K562 (cell line): ENCODE measurements around the gene ZNF8. TPM values are rescaled to one million over a fixed set of nuclear protein-coding genes. Genes with fewer than 3 reads are reported as not detected.

ENCODE experiments used
- BCOR ChIP-seq: fragments of 450-650 bp; IDR thresholded peaks from 2 replicates; pipeline ENCODE4 v1.6.1; 2016
- DNMT1 ChIP-seq: fragments of 450-650 bp; IDR thresholded peaks from 2 replicates; pipeline ENCODE4 v1.6.1; 2016; ENCODE audit warnings: antibody characterized with exemption, mild to moderate bottlenecking
- ESRRB ChIP-seq: fragments of 250-450 bp; sonication (Bioruptor Pico); IDR thresholded peaks from 2 replicates; pipeline ENCODE4 v1.5.0; 2020; ENCODE audit warnings: mild to moderate bottlenecking, moderate library complexity, borderline replicate concordance
- ETV1 ChIP-seq: fragments of 450-650 bp; conservative IDR thresholded peaks from 2 replicates; pipeline ENCODE4 v1.6.1; 2016; ENCODE audit warnings: missing genetic modification characterization, control low read depth, low read depth, missing compliant biosample characterization
- FOXM1 ChIP-seq, 2 experiments: fragments of 450-650 bp in 1 of 2; sonication (generic) in 1 of 2; formaldehyde crosslinking in 1 of 2; IDR thresholded peaks; 2 replicates each; pipeline versions ENCODE4 v1.6.1 to v1.9.0; 2017 to 2022; ENCODE audit warnings: low read depth in 2 of 2, mild to moderate bottlenecking in 2 of 2, missing genetic modification reagents in 1 of 2, moderate library complexity in 1 of 2
- KLF1 ChIP-seq: fragments of 450-650 bp; IDR thresholded peaks from 2 replicates; pipeline ENCODE4 v1.6.1; 2016; ENCODE audit warnings: missing genetic modification characterization, missing compliant biosample characterization
- MYBL2 ChIP-seq, 2 experiments: fragments of 450-650 bp in 1 of 2; sonication (generic) in 1 of 2; formaldehyde crosslinking in 1 of 2; IDR thresholded peaks; 2 replicates each; pipeline versions ENCODE4 v1.6.1 to v1.8.1; 2017 to 2022; ENCODE audit warnings: borderline replicate concordance in 1 of 2, inconsistent platforms in 1 of 2, low read depth in 1 of 2, mild to moderate bottlenecking in 1 of 2, missing genetic modification reagents in 1 of 2, moderate library complexity in 1 of 2
- SIN3B ChIP-seq: fragments of 450-650 bp; IDR thresholded peaks from 2 replicates; pipeline ENCODE4 v1.6.1; 2017; ENCODE audit warnings: low read depth, mild to moderate bottlenecking, moderate library complexity
- TCF3 ChIP-seq: sonication (generic); formaldehyde crosslinking; IDR thresholded peaks from 2 replicates; pipeline ENCODE4 v1.4.0; 2020; ENCODE audit warnings: mild to moderate bottlenecking, missing genetic modification reagents
- U2AF1 ChIP-seq: fragments of 200-400 bp; formaldehyde crosslinking; optimal IDR thresholded peaks from 2 replicates; pipeline ENCODE3; 2017; ENCODE audit warnings: mild to moderate bottlenecking, low read depth, low read length, moderate library complexity
- XRCC5 ChIP-seq: fragments of 200-400 bp; formaldehyde crosslinking; IDR thresholded peaks from 2 replicates; pipeline ENCODE4 v1.6.1; 2017; ENCODE audit warnings: low read depth, mild to moderate bottlenecking, low read length
- ZNF282 ChIP-seq: sonication (generic); formaldehyde crosslinking; IDR thresholded peaks from 2 replicates; pipeline ENCODE4 v1.8.1; 2023; ENCODE audit warnings: missing genetic modification reagents
- ZNF785 ChIP-seq: fragments of 250-450 bp; sonication (Bioruptor Pico); IDR thresholded peaks from 2 replicates; pipeline ENCODE4 v1.4.0; 2020; ENCODE audit warnings: mild to moderate bottlenecking
- polyA plus RNA-seq, 8 experiments: library from polyadenylated mRNA; depleted of rRNA in 4 of 8; stranded (reverse) in 5 of 8; unstranded in 3 of 8; fragments of >200 nt; fragmentation: Nextera tagmentation in 2 of 8; fragmentation: Illumina TruSeq in 1 of 8; extraction: Ambion mirVana in 2 of 8; extraction: Trizol in 1 of 8; gene quantifications; 2 replicates each; pipeline versions ENCODE4 v1.2.1 to v1.2.3, GENCODE V29; 2011 to 2014; ENCODE audit warnings: inconsistent platforms in 1 of 8, missing spikeins in 1 of 8
- total RNA-seq, 7 experiments: library from RNA; depleted of rRNA in 6 of 7; stranded (reverse); fragments of >200 nt in 6 of 7; fragmentation: Illumina TruSeq in 2 of 7; extraction: Trizol in 2 of 7; gene quantifications; 2 replicates each; pipeline versions ENCODE4 v1.2.1 to v1.2.3, GENCODE V29; 2011 to 2021; ENCODE audit warnings: low replicate concordance in 1 of 7
- TF ChIP-seq, protein P1 (sequence below): fragments of 450-650 bp; IDR thresholded peaks from 2 replicates; pipeline ENCODE4 v1.6.1; 2016; ENCODE audit warnings: mild to moderate bottlenecking, moderate library complexity
- TF ChIP-seq, protein P2 (sequence below): fragments of 250-450 bp; sonication (Bioruptor Pico); IDR thresholded peaks from 2 replicates; pipeline ENCODE4 v1.5.0; 2021

Gene ZNF8
- total and polyA plus RNA-seq, 9 of the 15 experiments (the other 6 are each of a cell fraction or from before 2014, with no cell fraction given) = 0.71 to 7.7 (median 4.7) TPM

DNA sequence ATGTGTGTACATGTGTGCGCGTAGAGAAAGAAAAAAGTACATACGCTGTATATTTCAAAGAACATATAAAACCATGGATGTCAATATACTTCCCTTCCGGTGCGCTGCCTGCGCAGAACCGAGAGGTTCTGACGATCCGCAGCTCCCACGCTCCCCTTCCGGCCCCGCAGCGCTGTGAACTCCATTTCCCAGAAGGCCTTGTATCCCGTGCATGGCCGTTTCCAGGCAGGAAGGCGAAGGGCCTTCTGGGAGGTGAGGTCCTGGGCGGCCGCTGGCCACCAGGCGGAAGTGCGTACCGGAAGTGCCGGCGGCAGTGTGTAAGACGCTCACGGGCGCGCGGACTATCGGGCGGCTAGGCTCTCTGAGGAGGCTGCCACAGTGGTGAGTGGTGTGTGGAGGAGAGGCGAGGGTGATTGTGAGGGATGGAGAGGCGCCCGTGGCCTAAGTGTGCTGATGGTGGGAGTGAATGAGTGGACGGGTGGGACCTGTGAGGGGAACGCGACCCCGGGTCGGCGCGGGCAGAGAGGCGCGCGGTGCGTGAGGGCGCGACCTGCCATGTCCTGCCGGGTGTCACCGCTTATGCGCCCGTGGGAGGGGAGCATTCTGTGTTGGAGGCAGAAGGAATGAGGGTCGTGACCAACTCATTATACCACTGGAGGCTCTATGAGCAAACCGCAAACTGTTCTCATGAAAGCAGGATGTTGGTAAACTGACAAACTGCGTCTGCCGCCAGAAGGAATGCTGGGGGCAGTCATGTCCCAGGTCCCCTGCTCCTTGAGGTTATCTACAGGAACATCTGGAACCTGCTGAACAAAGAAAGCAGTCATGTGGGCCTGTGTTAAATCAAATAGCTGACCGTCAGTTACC, 26.5 kb downstream of the ZNF8 start, which contains the start of gene ERVK3-1 (continued):
- TF ChIP-seq, protein P1, sequence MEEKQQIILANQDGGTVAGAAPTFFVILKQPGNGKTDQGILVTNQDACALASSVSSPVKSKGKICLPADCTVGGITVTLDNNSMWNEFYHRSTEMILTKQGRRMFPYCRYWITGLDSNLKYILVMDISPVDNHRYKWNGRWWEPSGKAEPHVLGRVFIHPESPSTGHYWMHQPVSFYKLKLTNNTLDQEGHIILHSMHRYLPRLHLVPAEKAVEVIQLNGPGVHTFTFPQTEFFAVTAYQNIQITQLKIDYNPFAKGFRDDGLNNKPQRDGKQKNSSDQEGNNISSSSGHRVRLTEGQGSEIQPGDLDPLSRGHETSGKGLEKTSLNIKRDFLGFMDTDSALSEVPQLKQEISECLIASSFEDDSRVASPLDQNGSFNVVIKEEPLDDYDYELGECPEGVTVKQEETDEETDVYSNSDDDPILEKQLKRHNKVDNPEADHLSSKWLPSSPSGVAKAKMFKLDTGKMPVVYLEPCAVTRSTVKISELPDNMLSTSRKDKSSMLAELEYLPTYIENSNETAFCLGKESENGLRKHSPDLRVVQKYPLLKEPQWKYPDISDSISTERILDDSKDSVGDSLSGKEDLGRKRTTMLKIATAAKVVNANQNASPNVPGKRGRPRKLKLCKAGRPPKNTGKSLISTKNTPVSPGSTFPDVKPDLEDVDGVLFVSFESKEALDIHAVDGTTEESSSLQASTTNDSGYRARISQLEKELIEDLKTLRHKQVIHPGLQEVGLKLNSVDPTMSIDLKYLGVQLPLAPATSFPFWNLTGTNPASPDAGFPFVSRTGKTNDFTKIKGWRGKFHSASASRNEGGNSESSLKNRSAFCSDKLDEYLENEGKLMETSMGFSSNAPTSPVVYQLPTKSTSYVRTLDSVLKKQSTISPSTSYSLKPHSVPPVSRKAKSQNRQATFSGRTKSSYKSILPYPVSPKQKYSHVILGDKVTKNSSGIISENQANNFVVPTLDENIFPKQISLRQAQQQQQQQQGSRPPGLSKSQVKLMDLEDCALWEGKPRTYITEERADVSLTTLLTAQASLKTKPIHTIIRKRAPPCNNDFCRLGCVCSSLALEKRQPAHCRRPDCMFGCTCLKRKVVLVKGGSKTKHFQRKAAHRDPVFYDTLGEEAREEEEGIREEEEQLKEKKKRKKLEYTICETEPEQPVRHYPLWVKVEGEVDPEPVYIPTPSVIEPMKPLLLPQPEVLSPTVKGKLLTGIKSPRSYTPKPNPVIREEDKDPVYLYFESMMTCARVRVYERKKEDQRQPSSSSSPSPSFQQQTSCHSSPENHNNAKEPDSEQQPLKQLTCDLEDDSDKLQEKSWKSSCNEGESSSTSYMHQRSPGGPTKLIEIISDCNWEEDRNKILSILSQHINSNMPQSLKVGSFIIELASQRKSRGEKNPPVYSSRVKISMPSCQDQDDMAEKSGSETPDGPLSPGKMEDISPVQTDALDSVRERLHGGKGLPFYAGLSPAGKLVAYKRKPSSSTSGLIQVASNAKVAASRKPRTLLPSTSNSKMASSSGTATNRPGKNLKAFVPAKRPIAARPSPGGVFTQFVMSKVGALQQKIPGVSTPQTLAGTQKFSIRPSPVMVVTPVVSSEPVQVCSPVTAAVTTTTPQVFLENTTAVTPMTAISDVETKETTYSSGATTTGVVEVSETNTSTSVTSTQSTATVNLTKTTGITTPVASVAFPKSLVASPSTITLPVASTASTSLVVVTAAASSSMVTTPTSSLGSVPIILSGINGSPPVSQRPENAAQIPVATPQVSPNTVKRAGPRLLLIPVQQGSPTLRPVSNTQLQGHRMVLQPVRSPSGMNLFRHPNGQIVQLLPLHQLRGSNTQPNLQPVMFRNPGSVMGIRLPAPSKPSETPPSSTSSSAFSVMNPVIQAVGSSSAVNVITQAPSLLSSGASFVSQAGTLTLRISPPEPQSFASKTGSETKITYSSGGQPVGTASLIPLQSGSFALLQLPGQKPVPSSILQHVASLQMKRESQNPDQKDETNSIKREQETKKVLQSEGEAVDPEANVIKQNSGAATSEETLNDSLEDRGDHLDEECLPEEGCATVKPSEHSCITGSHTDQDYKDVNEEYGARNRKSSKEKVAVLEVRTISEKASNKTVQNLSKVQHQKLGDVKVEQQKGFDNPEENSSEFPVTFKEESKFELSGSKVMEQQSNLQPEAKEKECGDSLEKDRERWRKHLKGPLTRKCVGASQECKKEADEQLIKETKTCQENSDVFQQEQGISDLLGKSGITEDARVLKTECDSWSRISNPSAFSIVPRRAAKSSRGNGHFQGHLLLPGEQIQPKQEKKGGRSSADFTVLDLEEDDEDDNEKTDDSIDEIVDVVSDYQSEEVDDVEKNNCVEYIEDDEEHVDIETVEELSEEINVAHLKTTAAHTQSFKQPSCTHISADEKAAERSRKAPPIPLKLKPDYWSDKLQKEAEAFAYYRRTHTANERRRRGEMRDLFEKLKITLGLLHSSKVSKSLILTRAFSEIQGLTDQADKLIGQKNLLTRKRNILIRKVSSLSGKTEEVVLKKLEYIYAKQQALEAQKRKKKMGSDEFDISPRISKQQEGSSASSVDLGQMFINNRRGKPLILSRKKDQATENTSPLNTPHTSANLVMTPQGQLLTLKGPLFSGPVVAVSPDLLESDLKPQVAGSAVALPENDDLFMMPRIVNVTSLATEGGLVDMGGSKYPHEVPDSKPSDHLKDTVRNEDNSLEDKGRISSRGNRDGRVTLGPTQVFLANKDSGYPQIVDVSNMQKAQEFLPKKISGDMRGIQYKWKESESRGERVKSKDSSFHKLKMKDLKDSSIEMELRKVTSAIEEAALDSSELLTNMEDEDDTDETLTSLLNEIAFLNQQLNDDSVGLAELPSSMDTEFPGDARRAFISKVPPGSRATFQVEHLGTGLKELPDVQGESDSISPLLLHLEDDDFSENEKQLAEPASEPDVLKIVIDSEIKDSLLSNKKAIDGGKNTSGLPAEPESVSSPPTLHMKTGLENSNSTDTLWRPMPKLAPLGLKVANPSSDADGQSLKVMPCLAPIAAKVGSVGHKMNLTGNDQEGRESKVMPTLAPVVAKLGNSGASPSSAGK = no peak
- TF ChIP-seq ZNF785 (CRISPR knock-in tag) (no peak), BCOR (peak; percentile 79), ZNF282 (CRISPR knock-in tag) (no peak), U2AF1 (no peak), FOXM1 (IDR thresholded peaks at IDR 0.05; ENCODE audit: low read depth) (no peak), FOXM1 (CRISPR knock-in tag; IDR thresholded peaks at IDR 0.05; ENCODE audit: low read depth) (no peak; the same call in 1 of the 2 replicates), ESRRB (CRISPR knock-in tag) (no peak), DNMT1 (no peak), TCF3 (CRISPR knock-in tag) (peak; percentile 55), KLF1 (tag) (peak; percentile 82; the same call in 1 of the 2 replicates), ETV1 (peak; percentile 98), SIN3B (peak; percentile 83), MYBL2 (IDR thresholded peaks at IDR 0.05; ENCODE audit: low read depth) (no peak), MYBL2 (CRISPR knock-in tag; IDR thresholded peaks at IDR 0.05; ENCODE audit: borderline replicate concordance) (no peak), XRCC5 (no peak; the same call in 1 of the 2 replicates)
- TF ChIP-seq, protein P2, sequence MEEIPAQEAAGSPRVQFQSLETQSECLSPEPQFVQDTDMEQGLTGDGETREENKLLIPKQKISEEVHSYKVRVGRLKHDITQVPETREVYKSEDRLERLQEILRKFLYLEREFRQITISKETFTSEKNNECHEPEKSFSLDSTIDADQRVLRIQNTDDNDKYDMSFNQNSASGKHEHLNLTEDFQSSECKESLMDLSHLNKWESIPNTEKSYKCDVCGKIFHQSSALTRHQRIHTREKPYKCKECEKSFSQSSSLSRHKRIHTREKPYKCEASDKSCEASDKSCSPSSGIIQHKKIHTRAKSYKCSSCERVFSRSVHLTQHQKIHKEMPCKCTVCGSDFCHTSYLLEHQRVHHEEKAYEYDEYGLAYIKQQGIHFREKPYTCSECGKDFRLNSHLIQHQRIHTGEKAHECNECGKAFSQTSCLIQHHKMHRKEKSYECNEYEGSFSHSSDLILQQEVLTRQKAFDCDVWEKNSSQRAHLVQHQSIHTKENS (CRISPR knock-in tag) = no peak
